Hepatocyte (in vitro differentiated cells): ENCODE data around the gene STK24.

Source experiments
- CTCF ChIP-seq: fragments of 200-600 bp; sonication (generic); IDR thresholded peaks from 2 replicates; pipeline ENCODE4 v1.5.1; 2016; ENCODE audit warnings: antibody characterized with exemption, mild to moderate bottlenecking; ENCODE audit not compliant: poor library complexity
- EZH2 ChIP-seq: fragments of 200-600 bp; sonication (generic); IDR thresholded peaks from 2 replicates; pipeline ENCODE4 v1.6.1; 2016; ENCODE audit warnings: antibody characterized with exemption, mild to moderate bottlenecking, borderline replicate concordance
- EZH2phosphoT487 ChIP-seq: fragments of 200-600 bp; sonication (generic); IDR thresholded peaks from one replicate; pipeline ENCODE4 v1.6.1; 2018; ENCODE audit warnings: antibody characterized with exemption, mild to moderate bottlenecking, low read depth, moderate library complexity; ENCODE audit not compliant: unreplicated experiment, severe bottlenecking

GRCh38 chr13:98441056-98441676 lies 135.7 kb downstream of the STK24 start:
- TF ChIP-seq EZH2 (no peak), CTCF (no peak), EZH2phosphoT487 (no peak)
